Osteocyte (in vitro differentiated cells): ENCODE data around the gene PPP4R3A. TPM values are rescaled to one million over a fixed set of nuclear protein-coding genes. Genes with fewer than 3 reads are reported as not detected.

ENCODE experiments used
- DNase-seq: peaks from one replicate; pipeline ENCODE4 v3.0.0; 2021; ENCODE audit warnings: mixed read lengths; ENCODE audit not compliant: unreplicated experiment; ENCODE audit errors: extremely low spot score
- H3K27ac Mint-ChIP-seq: one replicate; pipeline ENCODE4 v1.8.0; 2021; ENCODE audit warnings: mild to moderate bottlenecking, mixed read lengths; ENCODE audit not compliant: unreplicated experiment
- H3K27me3 Mint-ChIP-seq: one replicate; pipeline ENCODE4 v1.8.0; 2021; ENCODE audit warnings: mixed read lengths; ENCODE audit not compliant: unreplicated experiment
- H3K36me3 Mint-ChIP-seq: one replicate; pipeline ENCODE4 v1.8.0; 2021; ENCODE audit warnings: mixed read lengths; ENCODE audit not compliant: unreplicated experiment
- H3K4me1 Mint-ChIP-seq: one replicate; pipeline ENCODE4 v1.8.0; 2021; ENCODE audit warnings: mixed read lengths; ENCODE audit not compliant: unreplicated experiment
- H3K4me3 Mint-ChIP-seq: one replicate; pipeline ENCODE4 v1.8.0; 2021; ENCODE audit warnings: mild to moderate bottlenecking, moderate library complexity, mixed read lengths; ENCODE audit not compliant: unreplicated experiment
- H3K9me3 Mint-ChIP-seq: one replicate; pipeline ENCODE4 v1.8.0; 2021; ENCODE audit warnings: mixed read lengths; ENCODE audit not compliant: unreplicated experiment
- CTCF ChIP-seq: fragments of 200-600 bp; sonication (generic); IDR thresholded peaks from 2 replicates; pipeline ENCODE4 v1.5.0; 2021; ENCODE audit warnings: antibody characterized with exemption, mild to moderate bottlenecking, moderate library complexity
- total RNA-seq: library from RNA; stranded (reverse); gene quantifications from 2 replicates; pipeline ENCODE4 v1.2.1, GENCODE V29; 2021

Gene PPP4R3A
- total RNA-seq, 1 donor from 2014 or later = 68.1 TPM

- H3K4me3 Mint-ChIP-seq = peak overlapping the region; percentile 55
- H3K27me3 Mint-ChIP-seq = peaks cover 19% of the 10 kb centered on the region
- peaks cover 24% of the 10 kb centered on the region for H3K4me1 Mint-ChIP-seq
- no peaks in the 10 kb centered on the region for H3K36me3 Mint-ChIP-seq
- H3K9me3 Mint-ChIP-seq = no peaks in the 10 kb centered on the region
- DNase-seq = no peak
- TF ChIP-seq CTCF = no peak
- no peak overlapping the region for H3K27ac Mint-ChIP-seq
Observed at GRCh38 chr14:91415794-91416743, 94.0 kb downstream of the PPP4R3A start.

- no peak overlapping the region for H3K4me3 Mint-ChIP-seq
- H3K27ac Mint-ChIP-seq = no peak overlapping the region
- H3K36me3 Mint-ChIP-seq = no peaks in the 10 kb centered on the region
- no peak for DNase-seq
- no peak for TF ChIP-seq CTCF
- peaks cover 15% of the 10 kb centered on the region for H3K27me3 Mint-ChIP-seq
- peaks cover 24% of the 10 kb centered on the region for H3K4me1 Mint-ChIP-seq
- no peaks in the 10 kb centered on the region for H3K9me3 Mint-ChIP-seq
Observed at GRCh38 chr14:91414475-91414833, 95.7 kb downstream of the PPP4R3A start.

GRCh38 chr14:91413547-91414474 is 96.3 kb downstream of the PPP4R3A start:
- no peak for TF ChIP-seq CTCF
- Mint-ChIP-seq H3K4me1 (peaks cover 23% of the 10 kb centered on the region), H3K4me3 (no peak overlapping the region), H3K9me3 (no peaks in the 10 kb centered on the region), H3K36me3 (no peaks in the 10 kb centered on the region), H3K27ac (no peak overlapping the region), H3K27me3 (peaks cover 12% of the 10 kb centered on the region)
- no peak for DNase-seq

- TF ChIP-seq CTCF = no peak
- Mint-ChIP-seq H3K27me3 (peaks cover 10% of the 10 kb centered on the region), H3K36me3 (no peaks in the 10 kb centered on the region), H3K4me1 (peaks cover 20% of the 10 kb centered on the region), H3K4me3 (no peak overlapping the region), H3K27ac (no peak overlapping the region), H3K9me3 (no peaks in the 10 kb centered on the region)
- no peak for DNase-seq
Observed at GRCh38 chr14:91412939-91413338, 97.2 kb downstream of the PPP4R3A start.
